Astrocyte (in vitro differentiated cells and primary cell): ENCODE results near the gene CAPZB. TPM values are rescaled to one million over a fixed set of nuclear protein-coding genes. Genes with fewer than 3 reads are reported as not detected.

ENCODE experiments used
- DNase-seq: peaks from one replicate; pipeline ENCODE4 v3.0.0-alpha.2; 2010; ENCODE audit warnings: low read depth
- FAIRE-seq: peaks from 2 replicates; lab custom pipeline; 2011; peaks lifted over from hg19 to GRCh38; lab: Jason Lieb, UNC
- H2AFZ ChIP-seq: 2 replicates; pipeline ENCODE4 v1.6.0; 2012; ENCODE audit warnings: low read depth, low read length, inconsistent platforms
- H3K27ac ChIP-seq: 2 replicates; pipeline ENCODE4 v1.5.1; 2011; ENCODE audit warnings: low read depth, low read length, inconsistent platforms
- H3K27me3 ChIP-seq: 2 replicates; pipeline ENCODE4 v1.6.0; 2011; ENCODE audit warnings: low read length, inconsistent platforms; ENCODE audit not compliant: insufficient read depth
- H3K36me3 ChIP-seq: 2 replicates; pipeline ENCODE4 v1.5.1; 2011; ENCODE audit warnings: low read length, inconsistent platforms; ENCODE audit not compliant: insufficient read depth
- H3K4me1 ChIP-seq: 2 replicates; pipeline ENCODE4 v1.5.1; 2011; ENCODE audit warnings: low read length, inconsistent platforms; ENCODE audit not compliant: insufficient read depth
- H3K4me2 ChIP-seq: 2 replicates; pipeline ENCODE4 v1.6.0; 2012; ENCODE audit warnings: low read length, inconsistent platforms
- H3K4me3 ChIP-seq: 2 replicates; pipeline ENCODE4 v1.5.1; 2011; ENCODE audit warnings: low read depth, mild to moderate bottlenecking, low read length, inconsistent platforms; ENCODE audit not compliant: insufficient read depth
- H3K79me2 ChIP-seq: 2 replicates; pipeline ENCODE4 v1.6.0; 2012; ENCODE audit warnings: mild to moderate bottlenecking, low read length, inconsistent platforms; ENCODE audit not compliant: insufficient read depth
- H3K9ac ChIP-seq: 2 replicates; pipeline ENCODE4 v1.6.0; 2012; ENCODE audit warnings: mild to moderate bottlenecking, low read length, inconsistent platforms
- H3K9me3 ChIP-seq: 2 replicates; pipeline ENCODE4 v1.5.1; 2012; ENCODE audit warnings: low read depth, mild to moderate bottlenecking, low read length, inconsistent platforms; ENCODE audit not compliant: insufficient read depth
- H4K20me1 ChIP-seq: 2 replicates; pipeline ENCODE4 v1.6.0; 2012; ENCODE audit warnings: low read length, inconsistent platforms; ENCODE audit not compliant: insufficient read depth
- H3K27ac Mint-ChIP-seq: one replicate; pipeline ENCODE4 v1.8.0; 2021; ENCODE audit warnings: mild to moderate bottlenecking, mixed read lengths; ENCODE audit not compliant: unreplicated experiment
- H3K27me3 Mint-ChIP-seq: one replicate; pipeline ENCODE4 v1.8.0; 2021; ENCODE audit warnings: low read depth, mixed read lengths; ENCODE audit not compliant: unreplicated experiment
- H3K36me3 Mint-ChIP-seq: one replicate; pipeline ENCODE4 v1.8.0; 2021; ENCODE audit warnings: low read depth, mixed read lengths; ENCODE audit not compliant: unreplicated experiment
- H3K4me1 Mint-ChIP-seq: one replicate; pipeline ENCODE4 v1.8.0; 2021; ENCODE audit warnings: low read depth, mixed read lengths; ENCODE audit not compliant: unreplicated experiment
- H3K4me3 Mint-ChIP-seq: one replicate; pipeline ENCODE4 v1.8.0; 2021; ENCODE audit warnings: mild to moderate bottlenecking, moderate library complexity, mixed read lengths; ENCODE audit not compliant: unreplicated experiment
- H3K9me3 Mint-ChIP-seq: one replicate; pipeline ENCODE4 v1.8.0; 2021; ENCODE audit warnings: mild to moderate bottlenecking, mixed read lengths; ENCODE audit not compliant: unreplicated experiment
- EZH2 ChIP-seq: IDR thresholded peaks from 2 replicates; pipeline ENCODE4 v1.6.1; 2012; ENCODE audit warnings: mild to moderate bottlenecking, low read length, inconsistent platforms; ENCODE audit not compliant: insufficient read depth
- total RNA-seq: library from RNA; stranded (reverse); gene quantifications from 2 replicates; pipeline ENCODE4 v1.2.1, GENCODE V29; 2021
- TF ChIP-seq, protein P1 (sequence below): IDR thresholded peaks from 2 replicates; pipeline ENCODE4 v1.5.1; 2011; ENCODE audit warnings: low read depth, mild to moderate bottlenecking, inconsistent platforms, low read length, moderate library complexity; ENCODE audit not compliant: insufficient read depth

CAPZB gene
- total RNA-seq, 1 donor from 2014 or later, result 458 TPM

DNA sequence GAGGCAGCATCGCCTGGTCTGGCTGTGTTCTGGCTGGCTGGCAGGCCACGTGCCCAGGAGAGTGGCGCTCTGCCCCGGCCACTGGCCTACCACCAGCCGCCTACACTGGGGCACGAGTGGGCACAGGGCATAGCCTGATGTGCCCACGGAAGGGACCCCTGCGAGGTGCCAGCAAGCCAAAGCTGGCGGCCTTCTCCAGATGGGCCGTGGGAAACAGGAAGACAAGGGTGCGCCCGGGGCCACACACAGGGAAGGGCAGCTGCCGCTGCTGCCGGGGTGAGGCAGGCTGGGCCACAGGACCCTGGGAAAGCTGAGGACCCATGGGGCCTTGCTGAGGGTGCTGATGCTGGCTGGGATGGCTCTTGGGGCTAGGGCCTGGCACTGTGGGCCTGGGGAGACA is 132.5 kb downstream of the CAPZB start:
- peaks cover 26% of the 10 kb centered on the region for H3K79me2 ChIP-seq
- peaks cover 43% of the 10 kb centered on the region for H3K36me3 ChIP-seq
- Mint-ChIP-seq H3K4me1 (peaks cover 5% of the 10 kb centered on the region), H3K9me3 (no peaks in the 10 kb centered on the region), H3K36me3 (peaks cover 19% of the 10 kb centered on the region), H3K4me3 (no peak overlapping the region), H3K27me3 (no peaks in the 10 kb centered on the region), H3K27ac (no peak overlapping the region)
- H3K27ac ChIP-seq, result no peak overlapping the region
- no peak overlapping the region for H3K4me2 ChIP-seq
- H3K9ac ChIP-seq, result no peak overlapping the region
- TF ChIP-seq EZH2, result no peak
- TF ChIP-seq, protein P1, sequence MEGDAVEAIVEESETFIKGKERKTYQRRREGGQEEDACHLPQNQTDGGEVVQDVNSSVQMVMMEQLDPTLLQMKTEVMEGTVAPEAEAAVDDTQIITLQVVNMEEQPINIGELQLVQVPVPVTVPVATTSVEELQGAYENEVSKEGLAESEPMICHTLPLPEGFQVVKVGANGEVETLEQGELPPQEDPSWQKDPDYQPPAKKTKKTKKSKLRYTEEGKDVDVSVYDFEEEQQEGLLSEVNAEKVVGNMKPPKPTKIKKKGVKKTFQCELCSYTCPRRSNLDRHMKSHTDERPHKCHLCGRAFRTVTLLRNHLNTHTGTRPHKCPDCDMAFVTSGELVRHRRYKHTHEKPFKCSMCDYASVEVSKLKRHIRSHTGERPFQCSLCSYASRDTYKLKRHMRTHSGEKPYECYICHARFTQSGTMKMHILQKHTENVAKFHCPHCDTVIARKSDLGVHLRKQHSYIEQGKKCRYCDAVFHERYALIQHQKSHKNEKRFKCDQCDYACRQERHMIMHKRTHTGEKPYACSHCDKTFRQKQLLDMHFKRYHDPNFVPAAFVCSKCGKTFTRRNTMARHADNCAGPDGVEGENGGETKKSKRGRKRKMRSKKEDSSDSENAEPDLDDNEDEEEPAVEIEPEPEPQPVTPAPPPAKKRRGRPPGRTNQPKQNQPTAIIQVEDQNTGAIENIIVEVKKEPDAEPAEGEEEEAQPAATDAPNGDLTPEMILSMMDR, result no peak
- DNase-seq (no peak), FAIRE-seq (no peak)
- H3K4me1 ChIP-seq, result no peaks in the 10 kb centered on the region
- H3K4me3 ChIP-seq, result no peak overlapping the region
- H3K9me3 ChIP-seq, result no peaks in the 10 kb centered on the region
- H4K20me1 ChIP-seq, result peaks cover 77% of the 10 kb centered on the region
- no peak overlapping the region for H2AFZ ChIP-seq
- H3K27me3 ChIP-seq, result no peaks in the 10 kb centered on the region

DNA sequence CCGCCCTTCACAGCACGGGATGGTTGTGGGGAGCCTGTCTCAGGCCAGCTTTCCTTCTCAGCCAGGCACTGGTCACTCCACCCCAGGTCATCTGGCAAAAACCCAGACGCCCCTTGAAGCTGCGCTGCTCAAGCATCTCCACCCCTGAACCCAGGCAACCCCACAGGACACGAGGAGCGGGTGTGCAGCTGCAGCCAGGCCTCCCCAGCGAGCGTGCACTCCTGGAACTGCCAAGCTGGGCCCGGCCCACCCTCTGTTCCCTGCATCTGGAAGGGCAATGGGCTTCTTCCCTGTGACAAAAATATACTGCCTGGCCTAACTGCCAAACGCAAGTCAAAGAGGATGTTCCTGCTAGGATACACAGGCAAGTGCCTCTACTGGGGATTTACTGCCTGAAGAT is 133.5 kb downstream of the CAPZB start:
- no peak overlapping the region for H3K4me2 ChIP-seq
- no peak overlapping the region for H3K27ac ChIP-seq
- Mint-ChIP-seq H3K4me3 (no peak overlapping the region), H3K27ac (peak overlapping the region; percentile 62), H3K9me3 (no peaks in the 10 kb centered on the region), H3K36me3 (peaks cover 19% of the 10 kb centered on the region), H3K4me1 (peaks cover 5% of the 10 kb centered on the region), H3K27me3 (no peaks in the 10 kb centered on the region)
- TF ChIP-seq, protein P1, result no peak
- peaks cover 43% of the 10 kb centered on the region for H3K36me3 ChIP-seq
- H3K79me2 ChIP-seq, result peaks cover 17% of the 10 kb centered on the region
- DNase-seq, result no peak
- FAIRE-seq, result no peak
- no peaks in the 10 kb centered on the region for H3K9me3 ChIP-seq
- H3K4me1 ChIP-seq, result no peaks in the 10 kb centered on the region
- no peak overlapping the region for H2AFZ ChIP-seq
- H3K9ac ChIP-seq, result no peak overlapping the region
- H4K20me1 ChIP-seq, result peaks cover 79% of the 10 kb centered on the region
- no peaks in the 10 kb centered on the region for H3K27me3 ChIP-seq
- no peak overlapping the region for H3K4me3 ChIP-seq

DNA sequence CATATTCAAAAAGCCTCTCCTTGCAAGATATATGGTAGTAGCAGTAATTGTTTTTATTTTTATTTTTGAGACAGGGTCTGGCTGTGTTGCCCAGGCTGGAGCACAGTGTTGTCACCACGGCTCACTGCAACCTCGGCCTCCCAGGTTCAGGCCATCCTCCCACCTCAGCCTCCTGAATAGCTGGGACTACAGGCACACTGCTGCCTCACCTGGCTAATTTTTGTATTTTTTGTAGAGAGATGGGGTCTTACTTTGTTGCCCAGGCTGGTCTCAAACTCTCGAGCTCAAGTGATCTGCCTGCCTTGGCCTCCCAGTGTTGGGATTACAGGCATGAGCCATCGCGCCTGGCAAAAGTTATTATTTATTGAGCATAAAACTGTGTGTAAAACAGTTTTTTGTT is 134.8 kb downstream of the CAPZB start:
- no peaks in the 10 kb centered on the region for H3K27me3 ChIP-seq
- peaks cover 34% of the 10 kb centered on the region for H3K36me3 ChIP-seq
- Mint-ChIP-seq H3K27ac (no peak overlapping the region), H3K4me3 (no peak overlapping the region), H3K27me3 (no peaks in the 10 kb centered on the region), H3K9me3 (no peaks in the 10 kb centered on the region), H3K4me1 (peaks cover 5% of the 10 kb centered on the region), H3K36me3 (peaks cover 14% of the 10 kb centered on the region)
- no peaks in the 10 kb centered on the region for H3K4me1 ChIP-seq
- H3K27ac ChIP-seq, result no peak overlapping the region
- no peak for DNase-seq
- peaks cover 17% of the 10 kb centered on the region for H3K79me2 ChIP-seq
- no peak overlapping the region for H3K4me2 ChIP-seq
- no peak overlapping the region for H3K4me3 ChIP-seq
- TF ChIP-seq, protein P1, result no peak
- TF ChIP-seq EZH2, result no peak
- H3K9me3 ChIP-seq, result no peaks in the 10 kb centered on the region
- no peak overlapping the region for H2AFZ ChIP-seq
- H4K20me1 ChIP-seq, result peaks cover 75% of the 10 kb centered on the region
- no peak overlapping the region for H3K9ac ChIP-seq
- FAIRE-seq, result no peak
